Osteoblast (primary cell): Measurements from ENCODE around the gene EFNB3. TPM values are rescaled to one million over a fixed set of nuclear protein-coding genes. Genes with fewer than 3 reads are reported as not detected.

Experiments used
- DNase-seq: peaks from one replicate; pipeline ENCODE4 v3.0.0; 2011; ENCODE audit warnings: low spot score, mixed read lengths; ENCODE audit not compliant: insufficient read length; ENCODE audit errors: missing footprints
- H2AFZ ChIP-seq: 2 replicates; pipeline ENCODE4 v1.6.0; 2011; ENCODE audit warnings: mild to moderate bottlenecking, low read length
- H3K27ac ChIP-seq: 2 replicates; pipeline ENCODE4 v1.5.1; 2011; ENCODE audit warnings: mild to moderate bottlenecking, low read depth, low read length, moderate library complexity
- H3K27me3 ChIP-seq: 2 replicates; pipeline ENCODE4 v1.6.0; 2012; ENCODE audit warnings: mild to moderate bottlenecking, control low read depth, inconsistent platforms, low read length, moderate library complexity; ENCODE audit not compliant: insufficient read depth
- H3K36me3 ChIP-seq: 2 replicates; pipeline ENCODE4 v1.5.1; 2011; ENCODE audit warnings: mild to moderate bottlenecking, low read length, control low read depth, moderate library complexity; ENCODE audit not compliant: insufficient read depth
- H3K4me1 ChIP-seq: 2 replicates; pipeline ENCODE4 v1.5.1; 2011; ENCODE audit warnings: mild to moderate bottlenecking, low read length, control low read depth, moderate library complexity; ENCODE audit not compliant: insufficient read depth
- H3K4me2 ChIP-seq: 2 replicates; pipeline ENCODE4 v1.6.0; 2011; ENCODE audit warnings: mild to moderate bottlenecking, low read length; ENCODE audit not compliant: insufficient read depth
- H3K4me3 ChIP-seq: fragments of 200-600 bp; sonication (generic); 3 replicates; pipeline ENCODE4 v1.5.1; 2012; ENCODE audit warnings: mild to moderate bottlenecking, low read length, inconsistent platforms; ENCODE audit not compliant: insufficient read depth
- H3K79me2 ChIP-seq: 2 replicates; pipeline ENCODE4 v1.6.0; 2012; ENCODE audit warnings: mild to moderate bottlenecking, low read length, control low read depth, inconsistent platforms; ENCODE audit not compliant: insufficient read depth
- H3K9me3 ChIP-seq: 2 replicates; pipeline ENCODE4 v1.5.1; 2011; ENCODE audit warnings: low read depth, low read length, control low read depth
- H4K20me1 ChIP-seq: 2 replicates; pipeline ENCODE4 v1.6.0; 2012; ENCODE audit warnings: mild to moderate bottlenecking, low read length, control low read depth; ENCODE audit not compliant: insufficient read depth
- CTCF ChIP-seq: IDR thresholded peaks from 2 replicates; pipeline ENCODE4 v1.5.1; 2011; ENCODE audit warnings: mild to moderate bottlenecking, low read depth, low read length, moderate library complexity; ENCODE audit errors: extremely low read depth
- total RNA-seq: library from RNA; depleted of rRNA; stranded (reverse); fragments of >200 nt; gene quantifications from 2 replicates; pipeline ENCODE4 v1.2.3, GENCODE V29; 2012

Gene EFNB3
- total RNA-seq, 1 donor = 1.8 TPM

- peak; percentile 79 for DNase-seq
These were observed 12.9 kb downstream of the EFNB3 start for GRCh38 chr17:7717756-7718350.

GRCh38 chr17:7719661-7720060 lies 14.7 kb downstream of the EFNB3 start:
- TF ChIP-seq CTCF = no peak
- no peak overlapping the region for H3K4me3 ChIP-seq
- no peaks in the 10 kb centered on the region for H4K20me1 ChIP-seq
- no peaks in the 10 kb centered on the region for H3K9me3 ChIP-seq
- H3K79me2 ChIP-seq = no peaks in the 10 kb centered on the region
- no peak overlapping the region for H2AFZ ChIP-seq
- peaks cover 16% of the 10 kb centered on the region for H3K4me1 ChIP-seq
- peak; percentile 9 for DNase-seq
- peaks cover 55% of the 10 kb centered on the region for H3K27me3 ChIP-seq
- H3K36me3 ChIP-seq = no peaks in the 10 kb centered on the region
- no peak overlapping the region for H3K4me2 ChIP-seq
- H3K27ac ChIP-seq = no peak overlapping the region

More at GRCh38 chr17:7717756-7718350, 12.9 kb downstream of the EFNB3 start:
- Histone ChIP-seq H3K36me3 (no peaks in the 10 kb centered on the region), H3K4me2 (peak overlapping the region; percentile 76), H4K20me1 (no peaks in the 10 kb centered on the region), H3K9me3 (no peaks in the 10 kb centered on the region), H3K27me3 (peaks cover 56% of the 10 kb centered on the region), H3K4me1 (peaks cover 16% of the 10 kb centered on the region), H3K79me2 (no peaks in the 10 kb centered on the region), H3K4me3 (peak overlapping the region; percentile 79), H2AFZ (peak overlapping the region; percentile 88), H3K27ac (no peak overlapping the region)
- TF ChIP-seq CTCF = no peak

- H3K27me3 ChIP-seq = peaks cover 54% of the 10 kb centered on the region
- DNase-seq = no peak
- no peaks in the 10 kb centered on the region for H3K9me3 ChIP-seq
- H3K36me3 ChIP-seq = no peaks in the 10 kb centered on the region
- peaks cover 16% of the 10 kb centered on the region for H3K4me1 ChIP-seq
- no peak overlapping the region for H3K4me2 ChIP-seq
- no peak for TF ChIP-seq CTCF
- no peak overlapping the region for H2AFZ ChIP-seq
- H3K79me2 ChIP-seq = no peaks in the 10 kb centered on the region
- H4K20me1 ChIP-seq = no peaks in the 10 kb centered on the region
- H3K4me3 ChIP-seq = no peak overlapping the region
- H3K27ac ChIP-seq = no peak overlapping the region
These were observed 15.1 kb downstream of the EFNB3 start for GRCh38 chr17:7720125-7720524.

GRCh38 chr17:7721612-7722011 lies 16.6 kb downstream of the EFNB3 start:
- H3K27me3 ChIP-seq = peaks cover 45% of the 10 kb centered on the region
- H3K79me2 ChIP-seq = no peaks in the 10 kb centered on the region
- H4K20me1 ChIP-seq = no peaks in the 10 kb centered on the region
- no peak overlapping the region for H2AFZ ChIP-seq
- no peaks in the 10 kb centered on the region for H3K9me3 ChIP-seq
- no peak overlapping the region for H3K27ac ChIP-seq
- no peak for TF ChIP-seq CTCF
- no peaks in the 10 kb centered on the region for H3K36me3 ChIP-seq
- no peak overlapping the region for H3K4me3 ChIP-seq
- DNase-seq = peak; percentile 45
- H3K4me2 ChIP-seq = no peak overlapping the region
- H3K4me1 ChIP-seq = peaks cover 10% of the 10 kb centered on the region
